HepG2 (cell line): ENCODE data around the gene PPIL3. TPM values are rescaled to one million over a fixed set of nuclear protein-coding genes. Genes with fewer than 3 reads are reported as not detected.
A peak's percentile ranks its signal among the peaks of the same experiment; 100 is the strongest.

Experiments
- CC2D1A ChIP-seq: sonication (generic); formaldehyde crosslinking; IDR thresholded peaks from 2 replicates; pipeline ENCODE4 v1.8.1; 2023; ENCODE audit warnings: mild to moderate bottlenecking, missing genetic modification reagents
- CERS6 ChIP-seq: sonication (generic); formaldehyde crosslinking; IDR thresholded peaks from 2 replicates; pipeline ENCODE4 v1.5.0; 2020; ENCODE audit warnings: missing genetic modification reagents
- FIP1L1 ChIP-seq: fragments of 200-400 bp; formaldehyde crosslinking; IDR thresholded peaks from 2 replicates; pipeline ENCODE4 v1.6.1; 2018; ENCODE audit warnings: low read depth, mild to moderate bottlenecking, low read length, moderate library complexity, borderline replicate concordance; ENCODE audit not compliant: insufficient read depth
- FLYWCH1 ChIP-seq: sonication (generic); formaldehyde crosslinking; IDR thresholded peaks from 2 replicates; pipeline ENCODE4 v1.8.1; 2023; ENCODE audit warnings: mild to moderate bottlenecking, missing genetic modification reagents
- HDAC6 ChIP-seq: fragments of 200-600 bp; sonication (generic); IDR thresholded peaks from 2 replicates; pipeline ENCODE4 v1.7.0; 2017; ENCODE audit warnings: mild to moderate bottlenecking, antibody characterized with exemption, low read length, low read depth
- HES4 ChIP-seq: sonication (generic); formaldehyde crosslinking; IDR thresholded peaks from 2 replicates; pipeline ENCODE4 v1.9.0; 2021; ENCODE audit warnings: mild to moderate bottlenecking, missing genetic modification reagents, borderline replicate concordance
- NFIB ChIP-seq: sonication (generic); formaldehyde crosslinking; IDR thresholded peaks from 2 replicates; pipeline ENCODE4 v1.9.0; 2021; ENCODE audit warnings: missing genetic modification reagents, mild to moderate bottlenecking, borderline replicate concordance
- PAF1 ChIP-seq: IDR thresholded peaks from 2 replicates; pipeline ENCODE4 v1.6.1; 2016; ENCODE audit warnings: missing genetic modification reagents, missing compliant biosample characterization
- PREB ChIP-seq: sonication (generic); formaldehyde crosslinking; IDR thresholded peaks from 2 replicates; pipeline ENCODE4 v1.4.0; 2020; ENCODE audit warnings: missing genetic modification reagents
- RFX5 ChIP-seq: IDR thresholded peaks from 2 replicates; pipeline ENCODE4 v1.6.1; 2011; ENCODE audit warnings: low read depth, low read length, improper control_type of control experiment
- SNRNP70 ChIP-seq: fragments of 200-400 bp; formaldehyde crosslinking; IDR thresholded peaks from 2 replicates; pipeline ENCODE4 v1.6.1; 2017; ENCODE audit warnings: mild to moderate bottlenecking, low read depth, low read length, moderate library complexity
- TERF1 ChIP-seq: sonication (generic); formaldehyde crosslinking; IDR thresholded peaks from 2 replicates; pipeline ENCODE4 v1.8.0; 2022; ENCODE audit warnings: mild to moderate bottlenecking, missing genetic modification reagents, moderate library complexity
- THAP9 ChIP-seq: sonication (generic); formaldehyde crosslinking; IDR thresholded peaks from 2 replicates; pipeline ENCODE4; 2020; ENCODE audit warnings: missing genetic modification reagents, mild to moderate bottlenecking, borderline replicate concordance
- WIZ ChIP-seq: sonication (generic); formaldehyde crosslinking; IDR thresholded peaks from 2 replicates; pipeline ENCODE4 v1.5.1; 2020; ENCODE audit warnings: mild to moderate bottlenecking, missing genetic modification reagents
- ZGPAT ChIP-seq: IDR thresholded peaks from 2 replicates; pipeline ENCODE4 v1.6.1; 2016; ENCODE audit warnings: mild to moderate bottlenecking
- ZKSCAN8 ChIP-seq: IDR thresholded peaks from 2 replicates; pipeline ENCODE4 v1.6.1; 2016; ENCODE audit warnings: borderline replicate concordance, missing genetic modification reagents, missing compliant biosample characterization
- ZNF552 ChIP-seq: sonication (generic); formaldehyde crosslinking; IDR thresholded peaks from 2 replicates; pipeline ENCODE4 v1.9.0; 2022; ENCODE audit warnings: missing genetic modification reagents, mild to moderate bottlenecking, borderline replicate concordance
- ZNF746 ChIP-seq: sonication (generic); formaldehyde crosslinking; IDR thresholded peaks from 2 replicates; pipeline ENCODE4 v1.8.0; 2022; ENCODE audit warnings: mild to moderate bottlenecking, missing genetic modification reagents
- ZNF747 ChIP-seq: sonication (generic); formaldehyde crosslinking; IDR thresholded peaks from 2 replicates; pipeline ENCODE4 v1.8.1; 2023; ENCODE audit warnings: missing genetic modification reagents, mild to moderate bottlenecking, borderline replicate concordance
- ZSCAN21 ChIP-seq: sonication (generic); formaldehyde crosslinking; IDR thresholded peaks from 2 replicates; pipeline ENCODE4 v1.8.0; 2022; ENCODE audit warnings: mild to moderate bottlenecking, missing genetic modification reagents, moderate library complexity, borderline replicate concordance
- polyA plus RNA-seq, 8 experiments: library from polyadenylated mRNA; depleted of rRNA in 3 of 8; stranded (reverse) in 7 of 8; unstranded in 1 of 8; fragments of >200 nt; fragmentation: Illumina TruSeq in 4 of 8; extraction: Trizol in 4 of 8; gene quantifications; 2 replicates each; pipeline versions ENCODE4 v1.2.1 to v1.2.3, GENCODE V29; 2011 to 2016; ENCODE audit warnings: low read depth in 4 of 8, missing spikeins in 1 of 8, mixed read lengths in 1 of 8; ENCODE audit not compliant: insufficient read depth in 1 of 8
- total RNA-seq, 5 experiments: library from RNA; depleted of rRNA; stranded (reverse); fragments of >200 nt; fragmentation: Illumina TruSeq; extraction: Trizol; gene quantifications; 2 replicates each; pipeline ENCODE4 v1.2.3, GENCODE V29; 2016; ENCODE audit warnings: low read depth in 1 of 5

Gene PPIL3
- total and polyA plus RNA-seq, 2 of the 13 experiments (the other 11 are each of a cell fraction or from before 2014, with no cell fraction given): 98.7 to 107 TPM

GRCh38 chr2:200843993-200844948, 44.6 kb downstream of the PPIL3 start (continued):
- TF ChIP-seq ZKSCAN8 (CRISPR knock-in tag) (0 out of 2 replicates have a peak, but pooled peaks have one; percentile 40), RFX5 (no peak), ZNF746 (no peak), WIZ (0 out of 2 replicates have a peak, but pooled peaks have one; percentile 73), SNRNP70 (no peak), NFIB (CRISPR knock-in tag) (peak; percentile 87; the same call in 1 of the 2 replicates), ZNF747 (CRISPR knock-in tag) (peak; percentile 84; the same call in 1 of the 2 replicates), PAF1 (no peak), ZGPAT (CRISPR knock-in tag) (peak; percentile 49; the same call in 1 of the 2 replicates), PREB (no peak), FLYWCH1 (no peak), THAP9 (CRISPR knock-in tag) (0 out of 2 replicates have a peak, but pooled peaks have one; percentile 56), HES4 (CRISPR knock-in tag) (peak; percentile 59; the same call in 1 of the 2 replicates), TERF1 (no peak), ZSCAN21 (CRISPR knock-in tag) (no peak), ZNF552 (CRISPR knock-in tag) (no peak), FIP1L1 (no peak), CERS6 (CRISPR knock-in tag) (no peak), CC2D1A (peak; percentile 17; the same call in 1 of the 2 replicates), HDAC6 (no peak)
